ENCODE measurements around the gene SNAP29. TPM values are rescaled to one million over a fixed set of nuclear protein-coding genes. Genes with fewer than 3 reads are reported as not detected.
"Not testable (repeated sequence)": the region's sequence is repeated elsewhere in the genome, so short reads cannot be mapped to it uniquely, and the experiment has no call there.

SNAP29 gene
- total RNA-seq, 3 donors from 2014 or later: 19.0 to 22.6 (median 22.2) TPM

GRCh38 chr22:20931126-20931654 is 72.4 kb downstream of the SNAP29 start:
- DNase-seq (no peak), ATAC-seq (no peak)
- H3K27me3 Mint-ChIP-seq (ENCODE audit: low read depth): no peaks in the 10 kb centered on the region
- peaks cover 56% of the 10 kb centered on the region for H3K4me1 Mint-ChIP-seq (ENCODE audit: low read depth)
- H3K4me3 Mint-ChIP-seq: no peak overlapping the region
- H3K36me3 Mint-ChIP-seq (ENCODE audit: insufficient read depth): peaks cover 16% of the 10 kb centered on the region
- no peaks in the 10 kb centered on the region for H3K9me3 Mint-ChIP-seq

DNA sequence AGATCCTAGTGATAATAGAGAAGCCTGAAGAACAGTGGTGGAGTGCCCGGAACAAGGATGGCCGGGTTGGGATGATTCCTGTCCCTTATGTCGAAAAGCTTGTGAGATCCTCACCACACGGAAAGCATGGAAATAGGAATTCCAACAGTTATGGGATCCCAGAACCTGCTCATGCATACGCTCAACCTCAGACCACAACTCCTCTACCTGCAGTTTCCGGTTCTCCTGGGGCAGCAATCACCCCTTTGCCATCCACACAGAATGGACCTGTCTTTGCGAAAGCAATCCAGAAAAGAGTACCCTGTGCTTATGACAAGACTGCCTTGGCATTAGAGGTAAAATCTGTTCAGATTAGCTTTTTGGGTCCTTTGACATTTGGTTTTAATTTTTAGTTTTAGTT is 75.1 kb downstream of the SNAP29 start:
- DNase-seq: no peak
- no peak for ATAC-seq
- H3K9me3 Mint-ChIP-seq: no peaks in the 10 kb centered on the region
- peaks cover 70% of the 10 kb centered on the region for H3K4me1 Mint-ChIP-seq (ENCODE audit: low read depth)
- no peaks in the 10 kb centered on the region for H3K27me3 Mint-ChIP-seq (ENCODE audit: low read depth)
- H3K4me3 Mint-ChIP-seq: no peak overlapping the region
- H3K36me3 Mint-ChIP-seq (ENCODE audit: insufficient read depth): peaks cover 24% of the 10 kb centered on the region

- not testable (repeated sequence) for DNase-seq; H3K9me3 Mint-ChIP-seq; H3K27me3 Mint-ChIP-seq (ENCODE audit: low read depth); ATAC-seq; H3K4me3 Mint-ChIP-seq
- Mint-ChIP-seq H3K4me1 (ENCODE audit: low read depth) (peaks cover 71% of the 10 kb centered on the region), H3K36me3 (ENCODE audit: insufficient read depth) (peaks cover 23% of the 10 kb centered on the region)
These were observed 76.2 kb downstream of the SNAP29 start for GRCh38 chr22:20935049-20935448.

- H3K4me1 Mint-ChIP-seq (ENCODE audit: low read depth): peaks cover 76% of the 10 kb centered on the region
- peaks cover 29% of the 10 kb centered on the region for H3K36me3 Mint-ChIP-seq (ENCODE audit: insufficient read depth)
- not testable (repeated sequence) for ATAC-seq; DNase-seq; H3K4me3 Mint-ChIP-seq; H3K27me3 Mint-ChIP-seq (ENCODE audit: low read depth); H3K9me3 Mint-ChIP-seq
These were observed 77.2 kb downstream of the SNAP29 start for GRCh38 chr22:20935780-20936539.

DNA sequence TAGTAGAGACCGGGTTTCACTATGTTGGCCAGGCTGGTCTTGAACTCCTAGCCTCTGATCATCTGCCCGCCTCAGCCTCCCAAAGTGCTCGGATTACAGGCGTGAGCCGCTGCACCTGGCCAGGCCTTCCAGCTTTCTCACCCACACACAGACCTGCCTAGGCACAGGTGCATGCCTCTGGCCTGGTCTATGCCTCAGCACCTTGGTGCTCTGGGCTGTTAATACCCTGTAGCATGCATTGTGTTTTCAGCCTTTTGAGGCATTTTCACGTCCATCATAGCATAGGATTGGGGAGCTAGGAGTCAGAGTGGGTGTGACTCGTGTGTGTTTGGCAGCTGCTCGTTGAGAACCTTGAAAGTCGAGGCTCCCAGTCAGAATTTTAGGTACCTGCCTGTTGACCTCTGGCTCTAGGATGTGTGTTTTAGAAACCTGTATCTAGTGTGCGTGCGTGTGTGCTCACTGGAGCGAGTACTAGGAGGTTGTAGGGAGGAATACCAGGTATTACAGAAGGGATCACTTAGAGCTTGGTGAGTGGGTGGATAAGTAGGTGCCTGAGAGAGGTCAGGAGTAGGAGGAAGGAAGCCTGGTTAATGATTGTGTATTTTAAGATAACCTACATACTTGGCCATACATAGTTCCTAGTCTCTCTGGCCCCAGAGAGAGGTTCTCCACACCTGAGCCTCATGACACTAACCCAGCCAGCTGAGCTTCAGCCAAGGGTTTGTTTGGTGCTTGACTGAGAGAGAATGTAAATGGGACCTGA is 78.4 kb downstream of the SNAP29 start:
- ATAC-seq (peak in 1 of 2 donors; percentile 18), DNase-seq (no peak)
- Mint-ChIP-seq H3K36me3 (ENCODE audit: insufficient read depth) (peaks cover 31% of the 10 kb centered on the region), H3K4me3 (no peak overlapping the region), H3K27me3 (ENCODE audit: low read depth) (no peaks in the 10 kb centered on the region), H3K9me3 (no peaks in the 10 kb centered on the region), H3K4me1 (ENCODE audit: low read depth) (peaks cover 78% of the 10 kb centered on the region)

DNA sequence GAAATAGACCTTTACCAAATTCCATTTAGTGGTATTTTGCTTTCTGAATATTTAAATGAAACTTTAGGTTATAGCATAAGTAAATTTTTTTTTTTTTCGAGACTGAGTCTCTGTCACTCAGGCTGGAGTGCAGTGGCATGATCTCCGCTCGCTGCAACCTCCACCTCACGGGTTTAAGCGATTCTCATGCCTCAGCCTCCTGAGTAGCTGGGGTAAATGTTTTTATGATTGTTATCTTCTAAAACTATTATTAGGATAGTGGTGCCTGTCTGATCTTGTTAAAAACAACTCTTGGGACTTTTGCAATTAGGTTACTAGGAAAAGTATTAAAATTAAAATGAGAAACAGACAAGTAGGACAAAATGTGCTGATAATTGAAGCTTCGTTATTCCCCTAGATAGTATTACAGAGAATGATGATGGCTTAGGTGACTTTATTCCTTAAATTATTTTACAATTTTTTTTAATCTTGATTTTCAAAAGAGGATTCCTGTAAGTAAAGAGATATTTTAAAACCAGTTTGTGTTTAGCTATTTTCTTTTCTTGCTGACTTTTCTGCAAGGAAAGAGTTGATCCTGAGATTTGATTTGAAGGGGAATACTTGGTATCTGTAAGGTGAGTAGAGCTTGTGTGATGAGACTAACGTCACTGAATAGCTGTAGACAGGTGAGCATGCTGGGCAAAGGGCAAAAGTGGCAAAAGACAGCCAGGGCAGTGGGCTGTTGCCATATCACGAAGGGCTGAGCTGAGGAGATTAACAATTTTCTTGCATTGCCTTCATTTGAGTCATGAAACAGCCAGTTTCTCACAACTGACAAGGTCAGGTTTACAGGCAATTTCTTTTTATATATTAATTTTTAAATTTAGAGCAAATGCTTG is 79.2 kb downstream of the SNAP29 start:
- Mint-ChIP-seq H3K27me3 (ENCODE audit: low read depth) (no peaks in the 10 kb centered on the region), H3K4me3 (no peak overlapping the region), H3K9me3 (no peaks in the 10 kb centered on the region), H3K4me1 (ENCODE audit: low read depth) (peaks cover 80% of the 10 kb centered on the region), H3K36me3 (ENCODE audit: insufficient read depth) (peaks cover 31% of the 10 kb centered on the region)
- no peak for ATAC-seq
- no peak for DNase-seq

DNA sequence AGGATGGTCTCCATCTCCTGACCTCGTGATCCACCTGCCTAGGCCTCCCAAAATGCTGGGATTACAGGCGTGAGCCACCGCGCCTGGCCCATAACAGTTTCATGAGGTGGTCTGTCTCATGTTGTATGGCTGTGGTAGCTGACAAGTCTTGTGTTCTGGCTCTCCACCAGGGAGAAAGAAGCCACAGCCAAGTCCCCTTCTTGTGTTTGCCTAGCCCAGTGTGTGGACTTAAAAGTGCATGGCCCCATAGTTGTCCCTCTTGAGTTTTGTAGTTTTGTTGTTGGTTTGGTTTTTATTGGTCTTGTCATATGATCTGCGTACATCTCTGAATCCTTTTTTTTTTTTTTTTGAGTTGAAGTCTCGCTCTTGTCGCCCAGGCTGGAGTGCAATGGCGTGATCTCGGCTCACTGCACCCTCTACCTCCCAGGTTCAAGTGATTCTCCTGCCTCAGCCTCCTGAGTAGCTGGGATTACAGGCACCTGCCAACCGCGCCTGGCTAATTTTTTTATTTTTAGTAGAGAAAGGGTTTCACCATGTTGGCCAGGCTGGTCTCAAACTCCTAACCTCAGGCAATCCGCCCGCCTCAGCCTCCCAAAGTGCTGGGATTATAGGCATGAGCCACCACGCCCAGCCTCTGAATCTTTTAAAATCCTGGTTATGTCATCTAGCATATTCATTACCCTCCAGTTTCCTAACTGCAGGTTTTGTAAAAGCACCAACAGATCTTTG is 80.8 kb downstream of the SNAP29 start:
- H3K36me3 Mint-ChIP-seq (ENCODE audit: insufficient read depth): peaks cover 27% of the 10 kb centered on the region
- H3K27me3 Mint-ChIP-seq (ENCODE audit: low read depth); ATAC-seq; H3K4me3 Mint-ChIP-seq; DNase-seq; H3K9me3 Mint-ChIP-seq: not testable (repeated sequence)
- peaks cover 79% of the 10 kb centered on the region for H3K4me1 Mint-ChIP-seq (ENCODE audit: low read depth)

DNA sequence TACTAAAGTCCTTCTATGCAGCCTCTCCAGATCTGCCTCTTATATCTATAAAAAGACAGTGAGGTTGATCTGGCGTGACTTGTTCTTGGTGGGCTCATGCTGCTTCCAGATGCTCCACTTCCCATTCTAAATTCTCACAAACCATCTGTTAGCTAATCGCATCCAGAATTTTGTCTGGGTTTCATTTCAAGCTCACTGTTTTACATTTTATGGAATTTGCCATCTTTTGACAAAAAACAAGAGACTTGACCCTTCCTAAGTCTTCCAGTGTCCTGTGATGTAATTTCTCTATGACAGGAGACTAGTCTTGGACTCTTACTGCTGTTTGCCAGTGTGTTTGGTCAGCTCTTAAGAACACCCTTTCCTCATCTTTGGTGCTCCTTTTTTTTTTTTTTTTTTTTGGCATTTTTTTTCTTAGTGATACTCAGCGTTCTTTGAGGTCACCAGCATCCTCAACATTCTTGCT is 81.4 kb downstream of the SNAP29 start:
- H3K4me3 Mint-ChIP-seq: no peak overlapping the region
- no peaks in the 10 kb centered on the region for H3K27me3 Mint-ChIP-seq (ENCODE audit: low read depth)
- H3K9me3 Mint-ChIP-seq: no peaks in the 10 kb centered on the region
- DNase-seq: no peak
- no peak for ATAC-seq
- H3K4me1 Mint-ChIP-seq (ENCODE audit: low read depth): peaks cover 77% of the 10 kb centered on the region
- peaks cover 26% of the 10 kb centered on the region for H3K36me3 Mint-ChIP-seq (ENCODE audit: insufficient read depth)

Other genes with a start within 250 kb of the SNAP29 start
- gene SERPIND1, start 84.9 kb upstream of the SNAP29 start, total RNA-seq: under 1 TPM in 1 of 3 donors, not detected in 2; 0.15 TPM
- 10 to 100 TPM; 64.1 to 66.6 (median 66.5) TPM for gene PI4KA, start 196 bp upstream of the SNAP29 start, total RNA-seq
- gene CRKL, start 58.4 kb downstream of the SNAP29 start, total RNA-seq: 10 to 100 TPM; 82.9 to 90.5 (median 89.2) TPM
- under 1 TPM; 0.30 to 0.78 (median 0.47) TPM for gene AIFM3, start 108.2 kb downstream of the SNAP29 start, total RNA-seq
- gene LZTR1, start 123.3 kb downstream of the SNAP29 start, total RNA-seq: 10 to 100 TPM; 82.4 to 96.6 (median 84.7) TPM
- gene THAP7, start 143.1 kb downstream of the SNAP29 start, total RNA-seq: 10 to 100 TPM; 53.6 to 55.0 (median 53.6) TPM
- gene P2RX6, start 156.2 kb downstream of the SNAP29 start, total RNA-seq: under 1 TPM in 1 of 3 donors, not detected in 2; 0.13 TPM
- under 1 TPM in 2 of 3 donors, not detected in 1; 0.10 to 0.13 TPM for gene SLC7A4, start 173.6 kb downstream of the SNAP29 start, total RNA-seq
- not detected for gene LRRC74B, start 186.9 kb downstream of the SNAP29 start, total RNA-seq